ENCODE data around the gene PBOV1.

The PBOV1 gene

DNA sequence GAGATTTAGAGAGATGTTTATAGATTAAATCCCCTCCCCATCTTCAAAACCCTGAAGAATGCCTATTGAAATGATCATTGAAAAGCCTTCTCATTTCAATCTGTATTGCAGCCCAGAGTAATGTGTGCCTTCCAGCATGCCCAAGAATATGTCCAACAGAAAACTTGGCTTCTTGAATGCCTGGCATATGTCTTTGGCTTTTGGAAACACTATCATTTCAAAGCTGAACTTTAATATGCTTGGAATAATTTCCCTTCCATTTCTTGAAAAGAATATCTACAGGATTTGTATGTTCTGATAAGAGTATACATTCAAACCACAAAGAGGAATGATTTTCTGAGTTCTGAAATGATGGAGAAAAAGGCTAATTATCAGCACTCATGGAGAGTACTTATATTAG, 11.9 kb upstream of the PBOV1 start:
- H3K9me3 ChIP-seq (replicated peaks; ENCODE audit: insufficient read depth, low read length), result no peaks in the 10 kb centered on the region
- no peaks in the 10 kb centered on the region for H3K79me2 ChIP-seq (ENCODE audit: low read length)
- H3K27ac ChIP-seq (ENCODE audit: low read length), result no peak overlapping the region
- no peak overlapping the region for H3K4me2 ChIP-seq (ENCODE audit: low read depth, low read length)
- no peak overlapping the region for H2AFZ ChIP-seq (ENCODE audit: low read length)
- H3K36me3 ChIP-seq (replicated peaks; ENCODE audit: insufficient read depth, low read length), result no peaks in the 10 kb centered on the region
- peaks cover 11% of the 10 kb centered on the region for H3K4me1 ChIP-seq (ENCODE audit: low read length)
- H3K4me3 ChIP-seq (ENCODE audit: low read length), result no peak overlapping the region
- TF ChIP-seq, protein P1, sequence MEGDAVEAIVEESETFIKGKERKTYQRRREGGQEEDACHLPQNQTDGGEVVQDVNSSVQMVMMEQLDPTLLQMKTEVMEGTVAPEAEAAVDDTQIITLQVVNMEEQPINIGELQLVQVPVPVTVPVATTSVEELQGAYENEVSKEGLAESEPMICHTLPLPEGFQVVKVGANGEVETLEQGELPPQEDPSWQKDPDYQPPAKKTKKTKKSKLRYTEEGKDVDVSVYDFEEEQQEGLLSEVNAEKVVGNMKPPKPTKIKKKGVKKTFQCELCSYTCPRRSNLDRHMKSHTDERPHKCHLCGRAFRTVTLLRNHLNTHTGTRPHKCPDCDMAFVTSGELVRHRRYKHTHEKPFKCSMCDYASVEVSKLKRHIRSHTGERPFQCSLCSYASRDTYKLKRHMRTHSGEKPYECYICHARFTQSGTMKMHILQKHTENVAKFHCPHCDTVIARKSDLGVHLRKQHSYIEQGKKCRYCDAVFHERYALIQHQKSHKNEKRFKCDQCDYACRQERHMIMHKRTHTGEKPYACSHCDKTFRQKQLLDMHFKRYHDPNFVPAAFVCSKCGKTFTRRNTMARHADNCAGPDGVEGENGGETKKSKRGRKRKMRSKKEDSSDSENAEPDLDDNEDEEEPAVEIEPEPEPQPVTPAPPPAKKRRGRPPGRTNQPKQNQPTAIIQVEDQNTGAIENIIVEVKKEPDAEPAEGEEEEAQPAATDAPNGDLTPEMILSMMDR (IDR thresholded peaks at IDR 0.05; ENCODE audit: low read length), result no peak
- TF ChIP-seq EZH2 (optimal IDR thresholded peaks at IDR 0.05; ENCODE audit: low read depth, low read length), result no peak
- TF ChIP-seq EZH2phosphoT487 (IDR thresholded peaks at IDR 0.05; ENCODE audit: low read length), result no peak
- H4K20me1 ChIP-seq (ENCODE audit: insufficient read depth, low read length), result no peaks in the 10 kb centered on the region
- DNase-seq, result no peak
- no peaks in the 10 kb centered on the region for H3K9me2 ChIP-seq (replicated peaks; ENCODE audit: insufficient read depth, low read length)
- no peaks in the 10 kb centered on the region for H3K27me3 ChIP-seq (replicated peaks; ENCODE audit: insufficient read depth, low read length)
- no peak overlapping the region for H3K9ac ChIP-seq (ENCODE audit: low read length)
- no peaks in the 10 kb centered on the region for H3F3A ChIP-seq (ENCODE audit: insufficient read depth, low read length)

DNA sequence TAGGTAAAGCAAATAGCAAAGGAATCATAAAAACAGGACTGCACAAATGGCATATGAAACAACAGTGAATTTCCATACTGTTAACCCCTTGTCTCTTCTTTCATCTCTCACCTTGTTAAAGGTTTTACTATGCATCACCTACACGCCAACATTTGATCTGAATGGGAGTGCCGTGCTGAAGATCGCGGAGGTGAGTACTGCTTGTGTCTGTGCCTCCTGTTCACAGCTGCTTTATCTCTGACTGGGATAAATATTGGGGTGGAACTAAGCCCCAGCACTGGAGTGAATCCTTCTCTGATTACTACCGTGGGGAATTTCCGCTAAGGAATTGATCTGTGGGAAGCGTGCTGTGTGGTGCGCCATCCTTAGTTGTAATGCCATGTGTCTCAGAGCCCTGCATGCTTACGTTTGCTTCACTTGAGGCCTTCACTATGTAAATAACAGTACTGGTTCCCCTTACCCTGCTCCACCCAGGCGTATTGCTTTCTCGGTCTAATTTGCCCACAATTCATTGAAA, 11.4 kb upstream of the PBOV1 start:
- no peaks in the 10 kb centered on the region for H3K9me3 ChIP-seq (replicated peaks; ENCODE audit: insufficient read depth, low read length)
- no peak overlapping the region for H3K4me2 ChIP-seq (ENCODE audit: low read depth, low read length)
- H4K20me1 ChIP-seq (ENCODE audit: insufficient read depth, low read length), result no peaks in the 10 kb centered on the region
- TF ChIP-seq, protein P1 (IDR thresholded peaks at IDR 0.05; ENCODE audit: low read length), result no peak
- TF ChIP-seq EZH2phosphoT487 (IDR thresholded peaks at IDR 0.05; ENCODE audit: low read length) (no peak), EZH2 (optimal IDR thresholded peaks at IDR 0.05; ENCODE audit: low read depth, low read length) (no peak)
- no peak for DNase-seq
- no peaks in the 10 kb centered on the region for H3F3A ChIP-seq (ENCODE audit: insufficient read depth, low read length)
- no peaks in the 10 kb centered on the region for H3K36me3 ChIP-seq (replicated peaks; ENCODE audit: insufficient read depth, low read length)
- no peaks in the 10 kb centered on the region for H3K79me2 ChIP-seq (ENCODE audit: low read length)
- no peak overlapping the region for H3K27ac ChIP-seq (ENCODE audit: low read length)
- H2AFZ ChIP-seq (ENCODE audit: low read length), result no peak overlapping the region
- no peaks in the 10 kb centered on the region for H3K27me3 ChIP-seq (replicated peaks; ENCODE audit: insufficient read depth, low read length)
- no peak overlapping the region for H3K9ac ChIP-seq (ENCODE audit: low read length)
- H3K4me3 ChIP-seq (ENCODE audit: low read length), result no peak overlapping the region
- H3K9me2 ChIP-seq (replicated peaks; ENCODE audit: insufficient read depth, low read length), result no peaks in the 10 kb centered on the region
- H3K4me1 ChIP-seq (ENCODE audit: low read length), result peaks cover 11% of the 10 kb centered on the region

DNA sequence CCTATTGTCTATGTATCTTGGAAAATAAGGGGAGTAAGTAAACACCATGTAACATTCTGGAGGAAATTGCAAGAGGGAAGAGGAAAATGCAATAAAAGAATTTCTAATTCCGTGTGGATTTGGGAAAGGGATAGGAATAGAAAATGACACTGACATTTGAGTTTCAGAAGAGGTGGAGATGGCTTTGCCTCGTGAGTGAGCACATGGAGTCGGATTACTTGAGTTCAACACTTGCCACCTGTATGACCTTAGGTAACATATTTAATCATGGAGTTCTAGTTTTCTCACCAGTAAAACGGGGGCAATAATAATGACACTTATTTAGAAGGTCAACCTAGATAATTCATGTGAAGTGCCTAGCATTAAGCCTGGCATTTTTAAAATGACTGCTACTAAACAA, 10.8 kb upstream of the PBOV1 start:
- H3K27me3 ChIP-seq (replicated peaks; ENCODE audit: insufficient read depth, low read length), result no peaks in the 10 kb centered on the region
- TF ChIP-seq, protein P1 (IDR thresholded peaks at IDR 0.05; ENCODE audit: low read length), result no peak
- TF ChIP-seq EZH2phosphoT487 (IDR thresholded peaks at IDR 0.05; ENCODE audit: low read length) (no peak), EZH2 (optimal IDR thresholded peaks at IDR 0.05; ENCODE audit: low read depth, low read length) (no peak)
- H2AFZ ChIP-seq (ENCODE audit: low read length), result no peak overlapping the region
- no peaks in the 10 kb centered on the region for H3K9me3 ChIP-seq (replicated peaks; ENCODE audit: insufficient read depth, low read length)
- H3K9ac ChIP-seq (ENCODE audit: low read length), result no peak overlapping the region
- H3K36me3 ChIP-seq (replicated peaks; ENCODE audit: insufficient read depth, low read length), result no peaks in the 10 kb centered on the region
- no peak overlapping the region for H3K27ac ChIP-seq (ENCODE audit: low read length)
- no peaks in the 10 kb centered on the region for H3K9me2 ChIP-seq (replicated peaks; ENCODE audit: insufficient read depth, low read length)
- H3K79me2 ChIP-seq (ENCODE audit: low read length), result no peaks in the 10 kb centered on the region
- H3K4me3 ChIP-seq (ENCODE audit: low read length), result no peak overlapping the region
- H3K4me2 ChIP-seq (ENCODE audit: low read depth, low read length), result no peak overlapping the region
- DNase-seq, result no peak
- no peaks in the 10 kb centered on the region for H3F3A ChIP-seq (ENCODE audit: insufficient read depth, low read length)
- peaks cover 11% of the 10 kb centered on the region for H3K4me1 ChIP-seq (ENCODE audit: low read length)
- H4K20me1 ChIP-seq (ENCODE audit: insufficient read depth, low read length), result no peaks in the 10 kb centered on the region
